Kidney (tissue), 14 donors: ENCODE data around the gene KNSTRN. TPM values are rescaled to one million over a fixed set of nuclear protein-coding genes. Genes with fewer than 3 reads are reported as not detected.

ENCODE experiments used
- DNase-seq, 5 donors: peaks; one replicate each; pipeline ENCODE4 v3.0.0-alpha.2; 2013 to 2020
- FAIRE-seq: peaks from 2 replicates; lab custom pipeline; 2012; peaks lifted over from hg19 to GRCh38; lab: Jason Lieb, UNC
- H3K27ac ChIP-seq, 2 donors: one replicate each; pipeline ENCODE4 v1.7.0; 2013; ENCODE audit warnings: low read depth in 2 of 2, low read length in 2 of 2, inconsistent platforms in 1 of 2
- H3K27me3 ChIP-seq: one replicate; pipeline ENCODE4 v1.7.1; 2013; ENCODE audit warnings: low read length, inconsistent platforms; ENCODE audit not compliant: control insufficient read depth, insufficient read depth
- H3K36me3 ChIP-seq, 3 donors: one replicate each; pipeline versions ENCODE4 v1.7.0 to v1.7.1; 2013; ENCODE audit warnings: low read length in 3 of 3, control low read depth in 1 of 3, inconsistent platforms in 1 of 3; ENCODE audit not compliant: insufficient read depth in 3 of 3, control insufficient read depth in 2 of 3
- H3K4me1 ChIP-seq, 3 donors: one replicate each; pipeline versions ENCODE4 v1.7.0 to v1.7.1; 2013; ENCODE audit warnings: low read length in 3 of 3, inconsistent platforms in 1 of 3, low read depth in 1 of 3; ENCODE audit not compliant: control insufficient read depth in 2 of 3, insufficient read depth in 2 of 3
- H3K4me3 ChIP-seq, 3 donors: one replicate each; pipeline versions ENCODE4 v1.7.0 to v1.8.1; 2013; ENCODE audit warnings: low read length in 3 of 3, control low read depth in 1 of 3, inconsistent platforms in 1 of 3
- H3K9ac ChIP-seq, 3 donors: one replicate each; pipeline versions ENCODE4 v1.7.0 to v1.7.1; 2013; ENCODE audit warnings: low read length in 3 of 3, control low read depth in 1 of 3, inconsistent platforms in 1 of 3
- H3K9me3 ChIP-seq, 3 donors: one replicate each; pipeline versions ENCODE4 v1.7.0 to v1.7.1; 2013; ENCODE audit warnings: low read length in 3 of 3, control low read depth in 1 of 3, inconsistent platforms in 1 of 3; ENCODE audit not compliant: control insufficient read depth in 2 of 3, insufficient read depth in 1 of 3
- CTCF ChIP-seq: IDR thresholded peaks from 3 replicates; pipeline ENCODE4 v1.5.1; 2012; ENCODE audit warnings: mild to moderate bottlenecking, moderate library complexity, borderline replicate concordance; ENCODE audit not compliant: insufficient read depth; ENCODE audit errors: extremely low read depth
- intact Hi-C: fragments of 100-400 bp; cut with DNase I; formaldehyde crosslinking; loops from one replicate; pipeline ENCODE4 v1.11.1; 2022
- polyA plus RNA-seq: library from polyadenylated mRNA; stranded (reverse); fragments of 350-450 nt; fragmentation: Illumina TruSeq; extraction: RNeasy Lipid Tissue Mini Kit (QIAGEN cat#74804); gene quantifications from one replicate; pipeline ENCODE4 v1.2.3, GENCODE V29; 2014; ENCODE audit warnings: low read depth, low replicate concordance; ENCODE audit not compliant: insufficient read depth
- total RNA-seq: library from RNA; stranded (reverse); fragmentation: NEBNext Ultra II Directional; extraction: Animal tissue kit (Norgen Biotek cat#: 25700); gene quantifications from one replicate; pipeline ENCODE4 v1.2.1, GENCODE V29; 2021
- donor health status: control.
- donor health status: control.
- donor health status: control.
- donor health status: control.
- donor health status: control.
- donor health status: DM: yes; HTN: yes; CAD: no.
- donor health status: Normal renal cell carcinoma (clear cell type).

The KNSTRN gene
- total and polyA plus RNA-seq, 2 donors from 2014 or later, result 5.5 to 7.4 TPM

- Histone ChIP-seq H3K9ac (peak overlapping the region in 1 of 3 donors; percentile 34), H3K9me3 (no peaks in the 10 kb centered on the region), H3K4me1 (peaks cover 0 to 4% (median 0%) of the 10 kb centered on the region in 3 donors), H3K27ac (no peak overlapping the region), H3K27me3 (no peaks in the 10 kb centered on the region), H3K4me3 (peak overlapping the region in 1 of 3 donors; percentile 29), H3K36me3 (no peaks in the 10 kb centered on the region)
- no peak for FAIRE-seq
- peak; percentile 81 for TF ChIP-seq CTCF
- intact Hi-C loops, result no loop called here
- peak; percentile 91 to 95 (median 94) for DNase-seq
These were observed 14.6 kb upstream of the KNSTRN start for GRCh38 chr15:40367686-40368611.

GRCh38 chr15:40368719-40369473 lies 13.6 kb upstream of the KNSTRN start:
- H3K27ac ChIP-seq, result no peak overlapping the region
- DNase-seq (no peak), FAIRE-seq (no peak)
- H3K27me3 ChIP-seq, result no peaks in the 10 kb centered on the region
- TF ChIP-seq CTCF, result no peak
- H3K9ac ChIP-seq, result no peak overlapping the region
- no peaks in the 10 kb centered on the region for H3K9me3 ChIP-seq
- H3K4me1 ChIP-seq, result peaks cover 0 to 4% (median 0%) of the 10 kb centered on the region in 3 donors
- H3K36me3 ChIP-seq, result no peaks in the 10 kb centered on the region
- intact Hi-C loops, result no loop called here
- H3K4me3 ChIP-seq, result no peak overlapping the region

- no peak for FAIRE-seq
- Histone ChIP-seq H3K9ac (no peak overlapping the region), H3K27ac (no peak overlapping the region), H3K36me3 (no peaks in the 10 kb centered on the region), H3K4me1 (peaks cover 0 to 4% (median 0%) of the 10 kb centered on the region in 3 donors), H3K4me3 (no peak overlapping the region), H3K9me3 (no peaks in the 10 kb centered on the region), H3K27me3 (no peaks in the 10 kb centered on the region)
- DNase-seq, result peak in 2 of 5 donors; percentile 30 to 76
- TF ChIP-seq CTCF, result no peak
- intact Hi-C loops, result no loop called here
These were observed 13.0 kb upstream of the KNSTRN start for GRCh38 chr15:40369474-40369869.
